Ureter (tissue), 1 donor: ENCODE measurements around the gene TBC1D25. TPM values are rescaled to one million over a fixed set of nuclear protein-coding genes. Genes with fewer than 3 reads are reported as not detected.
"Not testable (repeated sequence)": the region's sequence is repeated elsewhere in the genome, so short reads cannot be mapped to it uniquely, and the experiment has no call there.

Experiments used
- DNase-seq: peaks from one replicate; pipeline ENCODE4 v3.0.0-alpha.2; 2020; ENCODE audit warnings: low spot score
- total RNA-seq: library from RNA; stranded (reverse); gene quantifications from one replicate; pipeline ENCODE4 v1.2.4, GENCODE V29; 2023
- donor health status: DM: yes; HTN: yes; CAD: no.

The TBC1D25 gene
- total RNA-seq, 1 donor from 2014 or later, result 12.2 TPM

GRCh38 chrX:48516285-48516684 lies 23.2 kb upstream of the TBC1D25 start:
- no peak for DNase-seq

GRCh38 chrX:48516987-48517386 lies 22.5 kb upstream of the TBC1D25 start:
- DNase-seq, result no peak

GRCh38 chrX:48519481-48519880 lies 20.0 kb upstream of the TBC1D25 start:
- DNase-seq, result not testable (repeated sequence)

GRCh38 chrX:48520455-48520854 lies 19.1 kb upstream of the TBC1D25 start:
- no peak for DNase-seq

GRCh38 chrX:48520976-48521352 lies 18.6 kb upstream of the TBC1D25 start:
- DNase-seq, result no peak

- DNase-seq, result peak; percentile 94
Observed at GRCh38 chrX:48521353-48522243, 17.9 kb upstream of the TBC1D25 start, which contains the start of gene EBP. Gene EBP (plus strand): TSS chrX:48521808. CDS start chrX:48523772, 1,964 bp downstream.

GRCh38 chrX:48522291-48522690 lies 17.2 kb upstream of the TBC1D25 start:
- no peak for DNase-seq

- no peak for DNase-seq
Observed at GRCh38 chrX:48523682-48524081, 15.8 kb upstream of the TBC1D25 start.

GRCh38 chrX:48525853-48526252 lies 13.7 kb upstream of the TBC1D25 start:
- not testable (repeated sequence) for DNase-seq

- DNase-seq, result no peak
Observed at GRCh38 chrX:48530736-48531135, 8.8 kb upstream of the TBC1D25 start.

GRCh38 chrX:48531358-48531959 lies 8.1 kb upstream of the TBC1D25 start:
- DNase-seq, result no peak

GRCh38 chrX:48532161-48532560 lies 7.4 kb upstream of the TBC1D25 start:
- no peak for DNase-seq

GRCh38 chrX:48533165-48533564 lies 6.3 kb upstream of the TBC1D25 start:
- DNase-seq, result no peak

- DNase-seq, result no peak
Observed at GRCh38 chrX:48538641-48539344, 721 bp upstream of the TBC1D25 start.

GRCh38 chrX:48540028-48540375 lies 488 bp downstream of the TBC1D25 start:
- no peak for DNase-seq

GRCh38 chrX:48540480-48540879 lies 966 bp downstream of the TBC1D25 start:
- no peak for DNase-seq

GRCh38 chrX:48541140-48541814 lies 1.8 kb downstream of the TBC1D25 start:
- DNase-seq, result no peak

GRCh38 chrX:48548871-48549270 lies 9.4 kb downstream of the TBC1D25 start:
- DNase-seq, result no peak

GRCh38 chrX:48555731-48556325 lies 16.3 kb downstream of the TBC1D25 start:
- DNase-seq, result not testable (repeated sequence)

GRCh38 chrX:48558271-48558670 lies 18.8 kb downstream of the TBC1D25 start:
- no peak for DNase-seq

GRCh38 chrX:48559636-48560035 lies 20.1 kb downstream of the TBC1D25 start:
- no peak for DNase-seq

GRCh38 chrX:48560056-48560455 lies 20.5 kb downstream of the TBC1D25 start:
- DNase-seq, result no peak
